ENCODE results near the gene ARHGAP24. TPM values are rescaled to one million over a fixed set of nuclear protein-coding genes. Genes with fewer than 3 reads are reported as not detected.

ARHGAP24 gene
- total RNA-seq, 2 donors from 2014 or later, result 1.0 TPM; not detected in 1

DNA sequence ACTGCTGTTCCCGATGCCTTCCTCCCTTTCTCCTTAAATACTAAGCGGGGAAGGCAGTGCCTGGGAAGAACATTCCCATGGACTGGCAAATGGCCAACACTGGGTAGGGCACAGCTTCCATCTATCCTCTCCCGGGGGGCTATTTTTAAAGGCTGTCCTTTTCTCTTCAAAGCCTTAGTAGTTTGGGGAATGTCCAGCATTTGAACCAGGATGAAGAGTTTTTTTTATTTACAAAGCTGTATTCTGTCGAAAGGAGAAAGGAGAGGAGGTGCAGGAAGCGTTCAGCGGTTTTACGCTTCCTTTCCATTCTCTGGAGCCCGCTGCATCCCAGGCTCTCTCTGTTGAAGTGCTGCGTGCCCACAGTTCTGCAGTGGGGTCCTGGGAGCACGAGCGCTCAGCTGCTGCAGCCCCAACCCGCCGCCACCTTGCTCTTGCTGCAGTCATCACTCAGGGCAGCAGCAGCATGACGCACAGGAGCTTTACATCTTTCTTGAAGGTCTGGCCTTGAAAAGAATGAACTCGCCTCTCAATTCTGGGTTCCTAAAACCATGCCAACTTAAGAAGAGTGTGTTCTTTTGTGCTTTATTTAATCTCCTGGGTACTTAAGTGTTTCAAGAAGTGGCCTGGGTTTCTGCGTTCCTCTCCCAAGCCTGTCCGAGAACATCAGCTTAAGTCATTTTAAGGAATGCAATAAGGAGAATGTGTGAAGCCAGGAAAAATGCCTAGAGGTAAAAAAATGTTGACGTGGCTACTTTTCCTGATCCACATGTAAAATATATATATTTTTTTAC, 457.7 kb downstream of the ARHGAP24 start:
- Mint-ChIP-seq H3K27me3 (peaks cover 0 to 3% of the 10 kb centered on the region in 2 donors), H3K27ac (no peak overlapping the region), H3K9me3 (peaks cover 3% of the 10 kb centered on the region), H3K4me1 (ENCODE audit: low read depth in 2 of 2) (peaks cover 0 to 4% of the 10 kb centered on the region in 2 donors), H3K36me3 (no peaks in the 10 kb centered on the region), H3K4me3 (no peak overlapping the region)
- DNase-seq (ENCODE audit: low spot score) (no peak), ATAC-seq (no peak)

DNA sequence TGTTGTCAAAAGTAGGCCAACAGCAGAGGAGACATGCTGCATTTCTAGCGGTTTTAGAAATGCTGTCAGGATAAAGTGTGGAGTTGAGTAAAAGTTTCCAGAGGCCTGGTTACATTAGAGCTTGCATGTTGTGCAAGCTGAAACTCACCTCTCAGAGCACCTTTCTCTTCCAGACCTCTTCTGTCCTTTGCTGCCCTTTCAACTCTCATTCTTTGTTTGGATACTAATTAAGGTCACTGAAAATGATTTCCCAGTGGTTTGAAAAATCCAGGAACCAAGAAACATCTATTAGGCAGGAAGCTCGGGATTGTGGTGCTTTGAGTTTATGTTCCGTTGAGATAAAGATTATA, 458.3 kb downstream of the ARHGAP24 start:
- ATAC-seq (no peak), DNase-seq (ENCODE audit: low spot score) (no peak)
- H3K4me1 Mint-ChIP-seq (ENCODE audit: low read depth in 2 of 2), result peaks cover 0 to 4% of the 10 kb centered on the region in 2 donors
- no peak overlapping the region for H3K27ac Mint-ChIP-seq
- H3K27me3 Mint-ChIP-seq, result peaks cover 0 to 3% of the 10 kb centered on the region in 2 donors
- no peak overlapping the region for H3K4me3 Mint-ChIP-seq
- H3K9me3 Mint-ChIP-seq, result peaks cover 3% of the 10 kb centered on the region
- no peaks in the 10 kb centered on the region for H3K36me3 Mint-ChIP-seq

DNA sequence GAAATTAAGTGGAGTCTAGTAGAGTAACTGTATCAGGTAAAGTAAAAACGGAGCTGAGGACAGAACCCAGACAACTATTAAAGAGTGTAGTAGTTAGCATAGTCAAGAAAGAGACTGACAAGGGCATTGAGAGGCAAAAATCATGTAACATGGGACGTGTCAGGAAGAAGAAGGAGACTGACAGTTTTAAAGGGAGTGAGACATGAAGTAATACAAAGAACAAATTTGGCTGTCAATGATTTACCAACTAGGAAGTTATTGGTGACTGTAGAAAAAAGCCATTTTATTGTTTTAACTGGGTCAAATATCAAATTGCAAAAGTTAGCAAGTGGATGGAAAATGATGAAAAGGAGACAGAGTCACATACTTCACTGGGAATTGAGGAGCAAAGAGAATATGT, 462.6 kb downstream of the ARHGAP24 start:
- DNase-seq (ENCODE audit: low spot score) (no peak), ATAC-seq (no peak)
- Mint-ChIP-seq H3K4me3 (no peak overlapping the region), H3K27me3 (no peaks in the 10 kb centered on the region), H3K27ac (no peak overlapping the region), H3K4me1 (ENCODE audit: low read depth in 2 of 2) (no peaks in the 10 kb centered on the region), H3K36me3 (no peaks in the 10 kb centered on the region), H3K9me3 (peaks cover 3% of the 10 kb centered on the region)

DNA sequence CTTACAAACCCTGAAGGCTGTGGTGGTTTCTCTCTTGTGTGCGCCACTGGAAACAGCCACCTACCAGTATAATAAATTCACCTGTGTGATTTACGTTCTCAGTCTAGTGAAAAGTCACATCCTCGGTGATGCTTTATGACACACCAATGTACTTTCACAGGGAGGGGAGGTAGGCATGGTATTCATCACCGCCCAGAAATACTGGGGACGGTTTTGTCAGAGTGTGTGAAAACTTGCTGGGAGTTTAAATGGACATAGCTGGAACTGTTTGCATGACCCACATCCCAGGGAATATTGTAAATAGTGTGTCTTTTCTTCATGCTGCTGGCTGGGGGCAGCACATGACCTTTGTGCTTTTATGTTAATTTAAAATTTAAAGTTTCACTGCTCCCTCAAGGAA, 463.1 kb downstream of the ARHGAP24 start:
- Mint-ChIP-seq H3K36me3 (no peaks in the 10 kb centered on the region), H3K4me3 (no peak overlapping the region)

DNA sequence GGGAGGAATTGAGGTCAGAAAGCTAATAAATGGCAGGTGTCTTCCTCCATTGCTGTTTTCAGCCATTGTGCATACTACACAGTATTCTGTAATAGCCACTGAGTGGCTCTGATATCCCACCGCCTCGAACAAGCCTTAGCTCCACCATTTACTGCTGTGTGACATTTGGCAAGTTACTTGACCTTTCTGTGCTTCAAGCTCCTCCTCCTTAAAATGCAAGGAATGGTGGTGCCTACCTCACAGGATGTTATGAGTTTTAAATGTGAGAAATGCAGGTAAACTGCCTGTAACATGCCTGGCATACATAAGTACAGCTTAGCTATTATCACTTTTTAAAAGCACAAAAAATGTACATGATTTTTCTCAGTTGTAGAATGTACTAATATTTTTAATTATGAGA, 464.0 kb downstream of the ARHGAP24 start:
- ATAC-seq (no peak), DNase-seq (ENCODE audit: low spot score) (no peak)
- Mint-ChIP-seq H3K36me3 (no peaks in the 10 kb centered on the region), H3K27ac (no peak overlapping the region), H3K4me3 (no peak overlapping the region), H3K4me1 (ENCODE audit: low read depth in 2 of 2) (no peaks in the 10 kb centered on the region), H3K9me3 (peaks cover 3% of the 10 kb centered on the region), H3K27me3 (no peaks in the 10 kb centered on the region)

More for the DNA sequence above, 463.1 kb downstream of the ARHGAP24 start:
- no peaks in the 10 kb centered on the region for H3K4me1 Mint-ChIP-seq (ENCODE audit: low read depth in 2 of 2)
- no peak overlapping the region for H3K27ac Mint-ChIP-seq
- ATAC-seq, result no peak
- DNase-seq (ENCODE audit: low spot score), result no peak
- peaks cover 3% of the 10 kb centered on the region for H3K9me3 Mint-ChIP-seq
- H3K27me3 Mint-ChIP-seq, result no peaks in the 10 kb centered on the region

DNA sequence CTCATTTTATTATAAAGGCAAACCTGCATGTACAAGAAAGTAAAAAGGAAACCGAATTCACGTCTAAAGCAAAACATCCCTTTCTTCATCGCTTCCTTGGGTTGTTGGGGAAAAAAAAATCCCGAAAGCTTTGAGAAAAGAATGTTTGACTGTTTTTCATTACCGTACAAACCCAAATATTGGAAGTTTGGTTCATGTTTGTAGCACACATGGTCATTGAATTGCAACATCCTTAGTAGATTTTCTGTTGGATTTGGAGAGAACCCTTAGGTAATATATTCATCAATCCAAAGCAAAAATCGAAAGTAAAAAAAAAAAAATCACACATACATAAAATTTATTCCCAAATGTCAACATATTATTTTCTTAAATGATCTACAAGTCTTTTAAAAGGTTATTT, 464.6 kb downstream of the ARHGAP24 start:
- no peaks in the 10 kb centered on the region for H3K36me3 Mint-ChIP-seq
- no peak for DNase-seq (ENCODE audit: low spot score)
- ATAC-seq, result no peak
- no peaks in the 10 kb centered on the region for H3K4me1 Mint-ChIP-seq (ENCODE audit: low read depth in 2 of 2)
- H3K9me3 Mint-ChIP-seq, result peaks cover 3% of the 10 kb centered on the region
- H3K27me3 Mint-ChIP-seq, result no peaks in the 10 kb centered on the region
- no peak overlapping the region for H3K27ac Mint-ChIP-seq
- H3K4me3 Mint-ChIP-seq, result no peak overlapping the region

DNA sequence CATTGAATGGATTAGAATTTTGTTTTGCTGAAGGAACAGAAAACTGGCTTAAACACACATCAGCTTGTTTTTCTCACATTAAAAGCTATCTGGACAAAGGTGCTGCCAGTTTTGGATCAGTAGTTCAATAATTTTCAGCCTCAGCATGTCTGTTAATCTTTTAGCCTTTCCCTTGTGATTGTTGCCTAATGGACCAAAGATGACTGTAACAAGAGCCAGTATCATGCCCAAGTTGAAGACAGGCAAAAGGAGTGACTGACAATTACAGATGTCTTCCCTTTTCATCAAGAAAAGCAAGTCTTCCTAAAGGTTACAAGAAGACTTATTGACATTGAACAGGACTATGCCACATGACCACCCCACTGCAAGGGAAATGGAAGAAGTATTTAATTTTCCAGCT, 465.2 kb downstream of the ARHGAP24 start:
- peaks cover 3% of the 10 kb centered on the region for H3K9me3 Mint-ChIP-seq
- no peaks in the 10 kb centered on the region for H3K27me3 Mint-ChIP-seq
- no peaks in the 10 kb centered on the region for H3K36me3 Mint-ChIP-seq
- no peak for DNase-seq (ENCODE audit: low spot score)
- no peak overlapping the region for H3K27ac Mint-ChIP-seq
- H3K4me1 Mint-ChIP-seq (ENCODE audit: low read depth in 2 of 2), result no peaks in the 10 kb centered on the region
- no peak for ATAC-seq
- no peak overlapping the region for H3K4me3 Mint-ChIP-seq

DNA sequence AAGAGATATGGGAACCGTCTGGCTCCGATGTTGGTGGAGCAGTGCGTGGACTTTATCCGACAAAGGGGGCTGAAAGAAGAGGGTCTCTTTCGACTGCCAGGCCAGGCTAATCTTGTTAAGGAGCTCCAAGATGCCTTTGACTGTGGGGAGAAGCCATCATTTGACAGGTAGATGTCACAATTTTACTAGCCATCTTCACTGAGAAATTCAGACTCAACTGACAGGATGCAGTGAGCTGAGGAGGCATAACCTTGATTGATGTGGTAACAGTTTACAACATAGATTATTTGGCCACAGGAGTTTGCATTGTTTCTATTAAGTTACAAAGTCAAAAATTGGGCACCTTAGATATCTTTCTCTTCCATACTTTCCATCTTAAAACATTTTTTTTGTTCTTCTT, 467.2 kb downstream of the ARHGAP24 start:
- ATAC-seq (no peak), DNase-seq (ENCODE audit: low spot score) (no peak)
- H3K4me3 Mint-ChIP-seq, result no peak overlapping the region
- peaks cover 3% of the 10 kb centered on the region for H3K9me3 Mint-ChIP-seq
- no peak overlapping the region for H3K27ac Mint-ChIP-seq
- H3K27me3 Mint-ChIP-seq, result no peaks in the 10 kb centered on the region
- no peaks in the 10 kb centered on the region for H3K4me1 Mint-ChIP-seq (ENCODE audit: low read depth in 2 of 2)
- no peaks in the 10 kb centered on the region for H3K36me3 Mint-ChIP-seq

DNA sequence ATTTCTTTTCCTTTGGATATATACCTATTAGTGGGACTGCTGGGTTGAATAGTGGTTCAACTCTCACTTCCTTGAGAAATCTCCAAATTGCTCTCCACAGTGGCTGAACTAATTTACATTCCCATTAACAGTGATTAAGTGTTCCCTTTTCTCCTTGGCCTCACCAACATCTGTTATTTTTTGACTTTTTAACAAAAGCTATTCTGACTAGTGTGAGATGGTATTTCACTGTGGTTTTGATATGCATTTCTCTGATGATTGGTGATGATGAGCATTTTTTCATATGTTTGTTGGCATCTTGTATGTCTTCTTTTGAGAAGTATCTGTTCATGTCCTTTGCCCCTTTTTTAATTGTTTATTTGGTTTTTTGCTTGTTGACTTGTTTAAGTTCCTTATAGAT, 471.9 kb downstream of the ARHGAP24 start:
- no peak for DNase-seq (ENCODE audit: low spot score)
- no peak overlapping the region for H3K27ac Mint-ChIP-seq
- H3K9me3 Mint-ChIP-seq, result peaks cover 11% of the 10 kb centered on the region
- H3K27me3 Mint-ChIP-seq, result no peaks in the 10 kb centered on the region
- H3K4me3 Mint-ChIP-seq, result no peak overlapping the region
- no peaks in the 10 kb centered on the region for H3K36me3 Mint-ChIP-seq
- no peaks in the 10 kb centered on the region for H3K4me1 Mint-ChIP-seq (ENCODE audit: low read depth in 2 of 2)
- ATAC-seq, result no peak

DNA sequence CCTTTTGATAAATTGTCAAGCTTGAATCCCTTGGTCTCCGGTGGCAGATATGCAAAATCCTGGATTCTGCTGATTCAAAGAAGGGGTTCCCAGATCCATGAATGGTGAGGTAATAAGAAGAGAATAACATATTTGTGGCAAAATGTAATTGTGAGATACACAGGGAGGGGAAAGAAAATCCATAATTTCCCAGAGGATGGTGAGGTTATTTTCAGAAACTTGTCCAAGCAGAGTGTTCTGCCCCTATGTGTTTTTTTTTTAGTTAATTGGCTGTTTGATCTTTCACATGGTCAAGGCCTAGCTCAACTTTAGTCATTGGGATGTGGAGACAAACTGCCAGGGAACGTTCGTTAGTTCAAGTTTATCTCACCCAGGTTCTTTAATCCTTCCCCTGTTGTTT, 476.1 kb downstream of the ARHGAP24 start:
- Mint-ChIP-seq H3K4me1 (ENCODE audit: low read depth in 2 of 2) (no peaks in the 10 kb centered on the region), H3K27me3 (no peaks in the 10 kb centered on the region), H3K4me3 (no peak overlapping the region), H3K9me3 (peaks cover 18% of the 10 kb centered on the region), H3K27ac (no peak overlapping the region), H3K36me3 (no peaks in the 10 kb centered on the region)
- ATAC-seq (no peak), DNase-seq (ENCODE audit: low spot score) (no peak)

DNA sequence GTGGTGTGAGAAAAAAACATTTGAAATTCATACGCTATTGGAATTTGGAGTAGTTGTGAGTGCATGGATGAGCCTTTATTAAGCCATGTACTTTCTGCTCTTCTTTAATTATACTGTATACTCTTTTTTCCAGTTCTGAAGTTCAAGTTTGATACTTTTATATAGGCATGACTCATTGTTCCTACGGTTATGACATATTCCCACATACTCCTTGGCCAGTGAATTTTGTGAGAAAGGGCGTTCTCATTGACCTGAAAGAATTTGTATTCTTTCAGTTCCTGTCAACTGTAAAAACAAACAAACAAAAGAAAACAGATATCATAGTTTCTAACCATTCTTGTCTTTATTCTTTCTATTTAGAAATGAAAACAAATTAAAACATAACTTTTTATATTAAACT, 477.6 kb downstream of the ARHGAP24 start:
- Mint-ChIP-seq H3K4me1 (ENCODE audit: low read depth in 2 of 2) (no peaks in the 10 kb centered on the region), H3K9me3 (peaks cover 11% of the 10 kb centered on the region), H3K36me3 (no peaks in the 10 kb centered on the region), H3K27me3 (no peaks in the 10 kb centered on the region), H3K4me3 (no peak overlapping the region), H3K27ac (no peak overlapping the region)
- ATAC-seq (no peak), DNase-seq (ENCODE audit: low spot score) (no peak)

DNA sequence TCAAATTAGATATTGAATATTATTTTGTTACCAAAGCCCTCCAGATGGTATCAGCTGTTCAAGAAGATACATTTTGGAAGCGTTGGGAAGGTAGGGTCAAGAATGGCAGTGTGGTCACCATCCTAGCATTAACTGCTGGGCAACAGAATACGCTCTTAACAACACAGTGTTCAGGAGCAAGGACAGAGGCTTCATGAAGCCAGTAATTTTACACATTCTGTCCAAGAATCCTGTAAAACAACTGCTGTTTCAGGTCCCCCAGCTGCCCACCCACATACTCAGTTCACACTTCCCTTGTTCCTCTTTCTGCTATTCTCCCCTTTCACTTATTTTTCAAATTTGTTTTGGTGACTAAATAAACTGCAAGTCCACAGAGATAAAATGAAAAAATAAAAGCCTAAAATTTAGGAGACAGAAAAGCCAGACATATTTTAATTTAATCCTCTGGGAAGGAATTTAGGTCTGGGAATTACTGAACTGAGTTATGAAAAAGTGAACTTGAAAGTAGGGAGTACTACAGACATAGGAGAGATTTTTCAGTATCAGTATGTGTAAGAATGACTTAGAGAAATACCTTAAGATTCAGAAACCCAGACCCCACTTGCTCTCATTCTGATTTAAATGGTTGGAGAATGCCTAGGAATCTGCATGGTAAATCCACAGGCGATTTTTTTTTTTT, 478.2 kb downstream of the ARHGAP24 start:
- H3K4me3 Mint-ChIP-seq, result no peak overlapping the region
- H3K9me3 Mint-ChIP-seq, result peaks cover 11% of the 10 kb centered on the region
- ATAC-seq (no peak), DNase-seq (ENCODE audit: low spot score) (no peak)
- no peaks in the 10 kb centered on the region for H3K4me1 Mint-ChIP-seq (ENCODE audit: low read depth in 2 of 2)
- no peaks in the 10 kb centered on the region for H3K27me3 Mint-ChIP-seq
- no peak overlapping the region for H3K27ac Mint-ChIP-seq
- no peaks in the 10 kb centered on the region for H3K36me3 Mint-ChIP-seq

DNA sequence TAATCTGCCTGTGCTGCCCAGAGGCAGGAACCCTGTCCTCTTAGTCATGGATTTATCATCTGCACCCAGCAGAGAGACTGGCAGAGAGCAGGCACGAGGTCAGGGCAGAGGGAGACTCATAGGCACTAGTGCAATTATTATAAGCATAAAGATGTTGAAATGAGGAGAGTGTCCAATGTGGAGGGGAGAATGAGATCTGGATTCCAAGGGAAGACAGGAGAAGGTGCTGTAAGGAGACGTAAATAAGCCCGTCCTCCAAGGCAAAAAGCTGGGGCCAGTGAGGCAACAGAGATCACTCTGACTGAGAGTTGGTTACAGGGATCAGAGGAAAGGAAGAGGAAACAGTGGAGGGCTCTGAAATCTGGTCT, 478.7 kb downstream of the ARHGAP24 start:
- H3K9me3 Mint-ChIP-seq, result peaks cover 11% of the 10 kb centered on the region

DNA sequence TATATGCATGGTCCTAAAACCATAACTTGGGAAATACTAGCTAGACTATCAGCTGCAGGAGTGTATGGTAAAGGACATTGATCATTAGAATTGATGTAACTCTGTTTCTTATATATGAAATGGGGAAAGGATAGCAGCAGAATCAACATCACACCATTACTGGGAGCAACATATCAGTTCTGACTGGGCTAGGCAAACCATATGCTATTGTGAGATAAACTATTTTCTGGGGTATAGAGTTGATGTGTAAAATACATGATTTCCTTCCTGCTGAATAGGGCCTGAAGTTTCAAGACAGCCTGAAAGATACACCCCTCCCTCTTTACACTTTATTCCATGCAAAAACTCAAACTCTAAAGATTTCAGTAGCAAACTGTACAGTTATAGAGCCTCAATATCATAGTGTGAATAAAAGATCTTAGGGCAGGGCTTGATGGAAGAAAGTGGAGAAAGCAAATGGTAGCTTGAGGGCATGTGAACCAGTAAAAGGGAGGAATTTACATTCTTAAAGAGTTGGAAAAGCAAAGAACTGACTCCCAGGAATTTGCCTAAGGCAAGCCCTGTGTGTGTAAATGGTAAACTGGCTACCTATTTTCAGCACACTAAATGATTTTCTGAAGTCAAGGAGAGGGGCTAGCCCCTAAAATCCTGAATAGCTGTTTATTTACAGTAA, 480.8 kb downstream of the ARHGAP24 start:
- Mint-ChIP-seq H3K27ac (no peak overlapping the region), H3K36me3 (no peaks in the 10 kb centered on the region), H3K27me3 (no peaks in the 10 kb centered on the region), H3K4me1 (ENCODE audit: low read depth in 2 of 2) (no peaks in the 10 kb centered on the region), H3K4me3 (no peak overlapping the region), H3K9me3 (peaks cover 7% of the 10 kb centered on the region)
- ATAC-seq (no peak), DNase-seq (ENCODE audit: low spot score) (no peak)

More for the DNA sequence above, 478.7 kb downstream of the ARHGAP24 start:
- Mint-ChIP-seq H3K27me3 (no peaks in the 10 kb centered on the region), H3K4me3 (no peak overlapping the region), H3K27ac (no peak overlapping the region), H3K4me1 (ENCODE audit: low read depth in 2 of 2) (no peaks in the 10 kb centered on the region), H3K36me3 (no peaks in the 10 kb centered on the region)
- DNase-seq (ENCODE audit: low spot score) (no peak), ATAC-seq (no peak)
